Measurements from ENCODE around the gene IPO11.

- TF ChIP-seq CTCF (conservative IDR thresholded peaks at IDR 0.05; ENCODE audit: low read depth, low read length) (no peak), POLR2A (IDR thresholded peaks at IDR 0.05; ENCODE audit: low read depth, low read length) (no peak), RAD21 (IDR thresholded peaks at IDR 0.05; ENCODE audit: low read length) (no peak), SMC3 (IDR thresholded peaks at IDR 0.05; ENCODE audit: low read depth, low read length) (no peak), RCOR1 (IDR thresholded peaks at IDR 0.05; ENCODE audit: insufficient replicate concordance, low read length) (no peak), RFX5 (IDR thresholded peaks at IDR 0.05; ENCODE audit: low read depth, low read length) (no peak)
Measured at GRCh38 chr5:62587737-62588136, 175.2 kb downstream of the IPO11 start.

Data from IMR-90 (cell line).